ENCODE data around the gene TBKBP1. TPM values are rescaled to one million over a fixed set of nuclear protein-coding genes. Genes with fewer than 3 reads are reported as not detected.

Gene TBKBP1
- total RNA-seq, 2 donors from 2014 or later = 10.7 to 13.8 TPM

- intact Hi-C loops (cut with DNase I) = no loop called here
- DNase-seq (ENCODE audit: low spot score) = no peak
Measured at GRCh38 chr17:47741109-47741792, 47.3 kb downstream of the TBKBP1 start.

DNA sequence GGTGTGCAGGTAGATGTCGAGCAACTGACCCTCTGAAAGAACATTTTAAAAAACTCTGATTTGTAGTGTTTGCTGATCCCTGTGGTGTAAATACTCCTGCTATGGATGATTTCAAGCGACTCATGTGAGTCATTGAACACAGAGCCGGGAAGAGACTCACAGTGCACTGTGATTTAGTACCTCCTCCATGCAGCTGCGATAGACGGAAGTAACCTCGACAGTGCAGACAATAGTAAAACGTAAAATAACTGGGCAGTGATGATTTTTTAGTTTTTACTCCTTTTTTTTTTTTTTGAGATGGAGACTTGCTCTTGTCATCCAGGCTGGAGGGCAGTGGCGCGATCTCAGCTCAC, 47.8 kb downstream of the TBKBP1 start:
- no peak for DNase-seq (ENCODE audit: low spot score)
- intact Hi-C loops (cut with DNase I) = no loop called here

- intact Hi-C loops (cut with DNase I) = no loop called here
Measured at GRCh38 chr17:47742319-47743181, 48.6 kb downstream of the TBKBP1 start.

DNA sequence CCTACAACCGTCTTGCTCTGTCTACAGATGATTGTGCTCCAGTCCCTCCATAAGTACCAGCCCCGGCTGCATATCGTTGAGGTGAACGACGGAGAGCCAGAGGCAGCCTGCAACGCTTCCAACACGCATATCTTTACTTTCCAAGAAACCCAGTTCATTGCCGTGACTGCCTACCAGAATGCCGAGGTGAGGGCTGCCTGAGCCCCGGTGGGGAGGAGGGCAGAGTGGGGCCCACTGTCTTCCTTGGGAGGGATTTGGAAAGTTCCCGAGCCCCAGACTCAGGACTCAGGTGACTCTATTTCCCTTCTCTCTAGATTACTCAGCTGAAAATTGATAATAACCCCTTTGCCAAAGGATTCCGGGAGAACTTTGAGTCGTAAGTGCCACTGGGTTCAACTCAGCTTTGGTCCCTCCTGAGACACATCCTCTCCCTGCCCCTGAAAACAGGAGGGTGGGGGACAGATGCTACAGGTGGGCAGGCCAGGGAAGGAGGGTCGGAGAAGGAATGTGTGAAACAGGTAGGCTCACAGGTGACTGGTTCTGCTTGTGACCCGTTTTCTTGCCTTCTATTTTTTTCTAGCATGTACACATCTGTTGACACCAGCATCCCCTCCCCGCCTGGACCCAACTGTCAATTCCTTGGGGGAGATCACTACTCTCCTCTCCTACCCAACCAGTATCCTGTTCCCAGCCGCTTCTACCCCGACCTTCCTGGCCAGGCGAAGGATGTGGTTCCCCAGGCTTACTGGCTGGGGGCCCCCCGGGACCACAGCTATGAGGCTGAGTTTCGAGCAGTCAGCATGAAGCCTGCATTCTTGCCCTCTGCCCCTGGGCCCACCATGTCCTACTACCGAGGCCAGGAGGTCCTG, 50.4 kb downstream of the TBKBP1 start:
- DNase-seq (ENCODE audit: low spot score) = no peak

More at GRCh38 chr17:47742319-47743181, 48.6 kb downstream of the TBKBP1 start:
- no peak for DNase-seq (ENCODE audit: low spot score)

GRCh38 chr17:47745037-47745380, 51.0 kb downstream of the TBKBP1 start:
- no peak for DNase-seq (ENCODE audit: low spot score)
- intact Hi-C loops (cut with DNase I) = no loop called here

More for the DNA sequence above, 50.4 kb downstream of the TBKBP1 start:
- intact Hi-C loops (cut with DNase I) = no loop called here

GRCh38 chr17:47751471-47751870, 57.5 kb downstream of the TBKBP1 start:
- intact Hi-C loops (cut with DNase I) = no loop called here
- no peak for DNase-seq (ENCODE audit: low spot score)

DNA sequence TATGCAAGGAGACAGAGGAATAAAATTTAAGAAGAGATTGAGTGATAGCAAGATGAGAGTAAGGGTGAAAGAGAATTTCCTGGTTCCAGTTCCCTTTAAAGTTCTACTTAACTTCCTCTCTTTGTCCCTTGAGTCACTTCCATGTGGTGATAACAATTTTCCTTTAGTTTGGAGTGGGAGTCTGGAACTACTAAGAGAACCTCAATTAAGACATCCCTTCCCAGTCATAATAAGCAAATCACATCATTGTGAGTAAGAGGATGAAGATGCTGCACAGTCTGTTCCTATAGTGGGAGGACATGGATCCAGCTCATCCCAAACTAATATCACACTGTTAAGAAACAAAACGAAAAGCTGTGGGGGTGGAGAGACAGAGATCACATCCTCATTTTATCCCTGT, 63.4 kb downstream of the TBKBP1 start:
- intact Hi-C loops (cut with DNase I) = no loop called here
- DNase-seq (ENCODE audit: low spot score) = no peak

DNA sequence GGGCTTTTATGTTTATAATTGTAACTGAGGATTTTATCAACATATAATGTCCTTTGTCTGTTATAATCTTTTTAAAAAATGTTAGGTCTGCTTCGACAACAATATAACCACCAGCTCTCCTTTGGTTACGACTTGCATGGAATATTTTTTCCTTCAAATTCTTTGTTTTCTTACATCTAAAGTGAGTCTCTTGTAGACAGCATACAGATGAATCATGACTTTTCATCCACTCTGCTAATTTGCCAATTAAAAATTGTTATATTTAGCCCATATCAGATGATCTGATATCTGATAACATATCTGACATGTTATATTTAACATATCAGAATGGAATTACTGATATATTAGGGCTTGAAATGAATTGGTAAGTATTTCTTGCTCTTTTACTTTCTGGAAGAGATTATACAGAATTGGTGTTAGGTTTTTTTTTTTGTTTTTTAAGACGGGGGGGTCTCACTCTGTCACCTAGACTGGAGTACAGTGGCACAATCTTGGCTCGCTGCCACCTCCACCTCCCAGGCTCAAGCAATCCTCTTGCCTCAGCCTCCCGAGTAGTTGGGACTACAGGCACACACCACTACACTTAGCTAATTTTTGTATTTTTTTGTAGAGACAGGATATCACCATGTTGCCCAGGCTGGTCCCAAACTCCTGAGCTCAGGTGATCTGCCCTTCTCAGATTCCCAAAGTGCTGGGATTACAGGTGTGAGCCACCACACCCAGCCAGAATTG, 66.6 kb downstream of the TBKBP1 start:
- intact Hi-C loops (cut with DNase I) = no loop called here
- no peak for DNase-seq (ENCODE audit: low spot score)

Other genes starting within 250 kb of the TBKBP1 start
- 100 to 1,000 TPM in 1 of 2 donors, 10 to 100 TPM in 1; 82.8 to 125 TPM for gene NPEPPS, start 163.1 kb upstream of the TBKBP1 start, total RNA-seq
- gene KPNB1, start 44.2 kb upstream of the TBKBP1 start, total RNA-seq = 100 to 1,000 TPM; 193 to 198 TPM
- gene TBX21, start 39.1 kb downstream of the TBKBP1 start, total RNA-seq = under 1 TPM; 0.48 to 0.65 TPM
- 1 to 10 TPM; 6.4 to 9.8 TPM for gene OSBPL7, start 127.6 kb downstream of the TBKBP1 start, total RNA-seq
- 10 to 100 TPM; 23.9 to 28.6 TPM for gene MRPL10, start 137.4 kb downstream of the TBKBP1 start, total RNA-seq
- gene LRRC46, start 137.5 kb downstream of the TBKBP1 start, total RNA-seq = not detected
- gene SCRN2, start 147.1 kb downstream of the TBKBP1 start, total RNA-seq = 10 to 100 TPM; 13.3 to 17.8 TPM
- under 1 TPM; 0.19 to 0.48 TPM for gene SP6, start 157.0 kb downstream of the TBKBP1 start, total RNA-seq
- 10 to 100 TPM; 13.0 to 15.8 TPM for gene SP2, start 202.1 kb downstream of the TBKBP1 start, total RNA-seq
- gene PNPO, start 247.4 kb downstream of the TBKBP1 start, total RNA-seq = 10 to 100 TPM; 14.5 to 18.8 TPM

Measured in posterior vena cava (tissue), 2 donors.